ENCODE measurements around the gene ASB2.

The ASB2 gene

GRCh38 chr14:93976477-93977057 lies at the start of gene ASB2:
Gene ASB2 (minus strand): TSS chr14:93976570. CDS start chr14:93964539, 12,031 bp downstream.
- in situ Hi-C loops (cut with MboI; ENCODE audit: low sequenced_read_pairs) = no loop called here

GRCh38 chr14:94025720-94026119 lies 49.4 kb upstream of the ASB2 start:
- in situ Hi-C loops (cut with MboI; ENCODE audit: low sequenced_read_pairs) = no loop called here

DNA sequence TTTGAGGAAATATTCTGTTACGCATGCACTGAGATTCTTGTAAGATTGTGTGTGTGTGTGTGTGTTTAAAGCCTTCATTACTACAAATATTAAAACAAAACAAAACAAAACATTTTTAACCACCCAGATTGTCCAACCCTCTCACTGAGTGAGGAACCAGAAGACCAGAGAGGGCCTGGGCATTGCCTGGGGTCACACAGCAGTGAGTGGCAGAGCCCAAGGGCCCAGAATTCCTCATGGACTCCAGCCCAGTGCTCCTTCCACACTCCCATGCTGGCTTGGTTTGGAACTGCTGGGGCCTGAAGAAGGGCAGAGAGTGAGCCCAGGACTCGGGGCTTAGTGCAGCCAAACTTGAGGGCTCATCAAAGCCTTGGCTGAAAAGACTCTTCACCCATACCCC lies 48.2 kb upstream of the ASB2 start:
- in situ Hi-C loops (cut with MboI; ENCODE audit: low sequenced_read_pairs) = no loop called here

DNA sequence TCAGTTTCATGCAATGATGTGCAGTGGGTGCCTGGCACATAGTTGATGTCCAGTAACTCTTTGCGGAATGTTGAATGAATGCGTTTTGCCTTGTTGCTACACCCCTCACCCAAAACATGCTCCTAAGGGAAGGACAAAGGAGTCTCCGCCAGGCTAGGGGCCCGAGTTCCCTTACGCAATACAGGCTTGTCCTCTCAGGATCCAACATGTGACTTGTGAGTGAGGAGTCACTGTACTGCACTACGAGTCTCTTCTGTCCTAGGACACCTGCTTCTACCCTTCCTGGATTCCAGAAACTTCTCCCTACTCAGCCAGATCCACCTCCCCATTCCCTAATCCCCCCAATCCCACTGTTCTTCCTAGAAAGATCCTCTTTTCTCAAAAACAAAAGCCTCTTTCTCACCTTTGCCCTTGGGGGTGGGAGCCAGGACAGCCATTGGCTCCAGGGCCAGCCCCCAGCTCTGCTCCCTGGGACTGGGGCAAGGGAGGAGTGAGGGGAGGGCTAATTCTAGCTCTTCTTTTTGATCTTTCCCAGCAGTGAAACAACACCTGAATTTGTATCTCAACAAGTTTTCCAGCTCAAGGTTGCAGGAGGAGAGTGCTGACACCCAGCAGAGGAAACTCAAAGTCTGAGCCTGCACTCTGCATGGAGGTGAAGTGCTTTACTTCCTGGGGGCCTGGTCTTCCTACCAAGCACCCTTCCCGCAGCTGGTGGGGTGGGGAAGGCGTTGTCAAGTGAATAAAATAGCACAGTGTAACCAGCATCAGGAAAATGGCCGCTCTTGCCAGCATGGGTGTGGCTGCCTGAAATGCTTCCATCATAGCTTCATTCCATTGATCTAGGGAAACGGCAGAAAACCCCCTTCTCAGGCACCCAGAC lies 46.4 kb upstream of the ASB2 start:
- in situ Hi-C loops (cut with MboI; ENCODE audit: low sequenced_read_pairs) = no loop called here

DNA sequence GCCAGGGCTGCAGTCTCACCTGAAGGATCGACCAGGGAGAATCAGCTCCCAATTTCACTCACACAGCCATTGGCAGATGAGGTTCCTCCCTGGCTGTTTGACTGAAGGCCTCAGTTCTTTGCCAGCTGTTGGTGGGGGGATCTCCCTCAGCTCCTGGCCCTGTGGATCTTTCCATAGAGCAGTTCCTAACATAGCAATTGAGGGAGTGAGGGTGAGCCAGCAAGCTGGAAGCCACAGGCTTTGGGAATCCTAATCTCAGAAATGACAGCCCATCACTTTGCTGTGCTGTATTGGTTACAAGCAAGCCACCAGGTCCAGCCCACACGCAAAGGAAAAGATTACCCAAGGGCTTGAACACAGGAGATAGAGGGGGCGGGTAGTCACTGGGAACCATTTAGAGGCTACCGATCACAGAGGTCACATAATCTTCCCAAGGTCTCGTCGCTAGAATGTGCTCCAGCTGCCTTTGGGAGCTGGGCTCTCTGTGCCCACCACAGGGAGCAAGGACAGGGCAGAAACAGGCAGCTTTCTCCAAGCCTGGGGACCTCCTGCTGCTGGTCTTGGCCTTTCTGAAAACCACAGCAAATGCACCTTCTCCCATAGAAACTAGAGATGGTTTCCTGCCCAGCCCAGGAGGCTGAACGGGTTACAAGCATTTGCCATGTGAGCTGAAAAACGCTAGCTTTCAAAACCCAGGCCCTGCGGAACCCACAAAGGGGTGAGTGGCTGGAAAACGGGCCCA lies 45.2 kb upstream of the ASB2 start:
- in situ Hi-C loops (cut with MboI; ENCODE audit: low sequenced_read_pairs) = no loop called here

DNA sequence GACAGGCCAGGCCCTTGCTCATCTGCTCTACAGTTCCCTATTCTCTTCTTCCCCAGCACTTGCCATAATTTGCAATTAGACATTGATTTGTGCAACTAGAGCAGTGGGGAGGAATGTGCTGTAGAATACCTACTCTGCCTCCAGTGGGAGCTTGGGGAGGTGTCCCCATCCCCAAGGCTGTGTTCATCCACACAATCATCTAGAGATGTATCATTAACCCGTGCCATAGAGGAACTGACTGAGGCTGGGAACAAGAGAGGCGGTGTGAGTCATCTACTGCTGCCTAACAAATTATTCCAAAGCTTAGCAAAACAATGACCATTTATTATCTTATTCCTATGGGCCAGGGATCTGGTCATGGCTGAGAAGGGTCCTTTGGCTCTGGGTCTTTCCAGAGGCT lies 44.6 kb upstream of the ASB2 start:
- in situ Hi-C loops (cut with MboI; ENCODE audit: low sequenced_read_pairs) = no loop called here

DNA sequence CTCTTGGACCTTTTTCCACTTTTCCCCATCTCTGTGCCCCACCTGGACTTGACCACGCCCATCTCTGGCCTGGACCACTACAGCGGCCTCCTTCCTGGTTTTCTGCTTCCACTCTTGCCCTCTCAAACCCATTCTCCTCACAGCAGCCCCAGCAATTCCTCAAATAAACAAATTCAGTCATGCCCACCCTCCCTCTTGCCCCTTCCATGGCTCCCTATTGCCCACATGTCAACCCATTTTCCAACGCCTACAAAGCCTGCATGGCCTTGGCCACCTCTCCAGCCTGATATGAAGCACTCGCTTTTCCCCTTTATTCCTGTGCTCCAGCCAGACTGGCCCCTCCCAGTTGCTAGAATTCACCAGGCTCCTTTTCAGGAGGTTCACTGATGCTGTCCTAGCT lies 43.9 kb upstream of the ASB2 start:
- in situ Hi-C loops (cut with MboI; ENCODE audit: low sequenced_read_pairs) = no loop called here

GRCh38 chr14:94019329-94019728 lies 43.0 kb upstream of the ASB2 start:
- in situ Hi-C loops (cut with MboI; ENCODE audit: low sequenced_read_pairs) = no loop called here

DNA sequence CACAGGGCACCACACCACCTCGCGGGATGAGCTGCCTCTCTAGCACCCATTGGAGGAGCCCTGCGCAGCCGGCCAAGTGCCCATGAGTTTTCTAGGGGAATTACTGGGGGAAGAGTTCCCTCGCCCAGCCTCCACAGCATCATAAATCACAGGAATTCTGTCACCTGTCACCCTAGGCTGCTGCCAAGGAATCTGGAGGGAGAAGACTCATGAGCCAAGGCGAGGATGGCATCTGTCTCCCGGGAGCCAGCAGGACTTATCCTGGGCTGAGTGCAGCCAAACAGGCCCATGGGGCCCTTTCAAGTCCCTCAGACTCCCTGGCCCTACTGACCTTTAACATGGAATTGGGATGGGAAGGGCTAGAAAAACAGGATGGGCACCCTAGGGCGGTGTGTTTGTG lies 41.9 kb upstream of the ASB2 start:
- in situ Hi-C loops (cut with MboI; ENCODE audit: low sequenced_read_pairs) = no loop called here

DNA sequence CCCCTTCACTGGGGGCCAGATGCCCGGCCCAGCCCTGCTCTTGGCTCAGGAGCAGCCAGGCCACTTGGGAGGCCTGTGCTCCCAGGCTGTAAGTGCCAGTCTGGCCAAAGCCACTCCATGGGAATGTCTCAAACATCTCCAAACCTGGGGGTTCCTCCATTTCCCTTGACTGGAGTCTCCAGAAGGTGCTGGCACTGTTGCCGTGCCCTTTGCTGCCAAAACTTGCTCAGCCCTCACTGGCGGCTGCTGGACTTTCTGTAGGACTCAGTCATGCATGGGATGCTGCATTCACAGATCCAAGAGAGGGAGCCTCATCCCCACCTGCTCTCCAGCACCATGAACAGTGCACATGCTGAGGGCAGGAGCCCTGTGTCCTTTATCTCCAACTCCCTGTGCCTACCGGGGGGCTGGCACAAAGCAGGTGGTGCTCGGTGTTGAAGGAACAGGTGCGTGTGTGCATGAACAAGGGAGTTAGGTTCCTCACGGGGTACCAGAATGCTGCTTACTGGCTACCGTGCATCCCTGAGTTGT lies 40.1 kb upstream of the ASB2 start:
- in situ Hi-C loops (cut with MboI; ENCODE audit: low sequenced_read_pairs) = no loop called here

- in situ Hi-C loops (cut with MboI; ENCODE audit: low sequenced_read_pairs) = no loop called here
These were observed 38.9 kb upstream of the ASB2 start for GRCh38 chr14:94015223-94015622.

DNA sequence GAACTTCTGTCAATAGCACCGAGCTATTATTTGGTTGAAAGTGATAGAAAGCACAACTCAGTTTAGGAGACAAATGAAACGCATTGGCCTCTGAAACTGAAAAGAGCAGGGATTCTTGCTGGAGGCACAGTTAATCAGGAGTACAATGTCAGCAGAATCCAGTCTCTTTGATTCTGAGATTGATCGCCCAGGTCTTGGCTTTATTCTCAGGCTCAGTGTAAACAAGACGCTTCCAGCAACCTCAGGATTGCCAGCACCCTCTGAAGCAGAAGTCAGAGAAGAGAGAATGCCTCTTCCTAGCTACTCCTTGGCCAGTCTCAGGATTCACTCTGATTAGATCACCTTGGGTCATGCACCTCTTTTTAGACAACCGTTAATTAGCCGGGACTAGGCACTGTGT lies 38.0 kb upstream of the ASB2 start:
- in situ Hi-C loops (cut with MboI; ENCODE audit: low sequenced_read_pairs) = no loop called here

DNA sequence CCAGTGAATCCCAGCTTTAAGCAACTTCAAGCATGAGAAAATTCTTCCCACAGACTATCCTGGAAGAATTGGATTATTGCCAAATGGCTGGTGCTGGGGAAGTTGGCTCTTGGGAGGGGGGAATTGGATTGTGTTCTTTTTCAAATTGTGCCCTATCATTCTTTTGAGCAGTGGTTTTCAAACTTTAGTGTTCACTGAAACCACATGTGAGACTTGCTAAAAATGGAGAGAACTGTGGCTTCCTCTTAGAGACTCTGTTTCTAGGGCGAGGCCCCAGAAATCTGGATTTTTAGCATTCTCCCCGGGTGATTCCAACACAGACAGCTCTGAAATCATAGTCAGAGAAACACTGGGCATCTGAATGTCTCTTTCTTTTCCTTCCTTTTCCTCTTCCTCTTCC lies 35.4 kb upstream of the ASB2 start:
- in situ Hi-C loops (cut with MboI; ENCODE audit: low sequenced_read_pairs) = no loop called here

- in situ Hi-C loops (cut with MboI; ENCODE audit: low sequenced_read_pairs) = no loop called here
These were observed 34.3 kb upstream of the ASB2 start for GRCh38 chr14:94010625-94011024.

GRCh38 chr14:94009767-94010166 lies 33.4 kb upstream of the ASB2 start:
- in situ Hi-C loops (cut with MboI; ENCODE audit: low sequenced_read_pairs) = loop anchor here (10.0 kb wide), 1 partner anchor 75 kb away; no protein-coding TSS in a partner anchor

GRCh38 chr14:94008234-94008633 lies 31.9 kb upstream of the ASB2 start:
- in situ Hi-C loops (cut with MboI; ENCODE audit: low sequenced_read_pairs) = loop anchor here (10.0 kb wide), 1 partner anchor 73 kb away; no protein-coding TSS in a partner anchor

DNA sequence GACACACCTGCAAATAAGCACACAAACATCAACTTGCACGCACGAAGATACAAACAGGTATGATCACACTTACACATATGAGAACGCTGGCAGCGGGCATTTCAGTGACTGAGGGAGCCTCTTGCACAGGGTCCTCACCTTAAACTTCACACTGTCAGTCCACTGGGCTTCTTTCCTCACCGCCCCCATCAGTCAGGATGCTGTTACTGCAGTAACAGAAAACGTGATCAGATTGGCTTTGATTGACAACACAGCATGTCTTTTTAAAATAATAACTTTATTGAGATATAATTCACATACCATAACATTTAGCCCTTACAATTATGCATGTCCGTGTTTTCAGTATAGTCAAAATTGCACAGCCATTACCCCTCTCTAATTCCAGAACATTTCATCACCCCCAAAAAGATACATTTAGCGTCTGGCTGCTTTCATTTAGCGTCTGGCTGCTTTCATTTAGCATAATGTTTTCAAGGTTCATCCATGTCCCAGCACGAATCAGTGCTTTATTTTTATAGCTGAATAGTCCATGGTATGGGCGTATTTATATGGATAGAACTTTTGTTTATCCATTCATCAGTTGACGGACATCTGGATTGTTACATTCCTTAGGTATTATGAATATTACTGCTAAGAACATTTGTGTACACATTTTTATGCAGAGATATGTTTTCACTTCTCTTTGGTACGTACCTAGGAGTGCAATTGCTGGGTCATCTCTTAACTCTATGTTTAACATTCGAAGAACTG lies 29.1 kb upstream of the ASB2 start:
- in situ Hi-C loops (cut with MboI; ENCODE audit: low sequenced_read_pairs) = loop anchor here (10.0 kb wide), 1 partner anchor 71 kb away; no protein-coding TSS in a partner anchor

GRCh38 chr14:94004015-94004414 lies 27.6 kb upstream of the ASB2 start:
- in situ Hi-C loops (cut with MboI; ENCODE audit: low sequenced_read_pairs) = loop anchor here (10.0 kb wide), 1 partner anchor 69 kb away; no protein-coding TSS in a partner anchor

DNA sequence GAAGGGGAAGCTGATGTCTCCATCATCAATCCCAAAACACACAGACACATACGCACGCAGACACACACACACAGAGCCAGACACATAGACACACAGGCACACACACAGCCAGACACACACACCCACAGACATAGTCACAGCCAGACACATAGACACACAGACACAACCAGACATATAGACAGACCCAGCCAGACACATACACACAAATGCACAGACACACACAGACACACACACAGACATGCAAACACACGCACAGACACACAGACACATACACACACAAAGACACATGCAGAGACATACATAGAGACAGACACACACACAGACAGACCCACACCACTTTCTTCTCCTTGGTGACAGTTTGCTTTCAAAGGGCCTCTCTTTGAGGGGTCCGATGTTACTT lies 27.0 kb upstream of the ASB2 start:
- in situ Hi-C loops (cut with MboI; ENCODE audit: low sequenced_read_pairs) = loop anchor here (10.0 kb wide), 1 partner anchor 69 kb away; no protein-coding TSS in a partner anchor

All from HL-60/S4 treated with phorbol 12-myristate 13-acetate at 8.2 ng/mL for 4 days and 3 days (cell line).